Endothelial cell of umbilical vein (primary cell): ENCODE measurements around the gene GRK1.

Source experiments
- EZH2 ChIP-seq: IDR thresholded peaks from 2 replicates; pipeline ENCODE4 v1.6.1; 2012; ENCODE audit warnings: borderline replicate concordance, low read depth, mild to moderate bottlenecking, moderate library complexity, low read length, inconsistent platforms; ENCODE audit not compliant: severe bottlenecking
- FOS ChIP-seq: IDR thresholded peaks from 2 replicates; pipeline ENCODE4 v1.6.1; 2011; ENCODE audit warnings: mild to moderate bottlenecking, low read length, moderate library complexity, borderline replicate concordance; ENCODE audit not compliant: insufficient read depth
- GATA2 ChIP-seq: IDR thresholded peaks from 2 replicates; pipeline ENCODE4 v1.7.0; 2011; ENCODE audit warnings: low read depth, mild to moderate bottlenecking, moderate library complexity, mixed read lengths, low read length; ENCODE audit not compliant: insufficient read length, insufficient read depth
- POLR2A ChIP-seq: IDR thresholded peaks from 2 replicates; pipeline ENCODE4 v1.6.1; 2012; ENCODE audit warnings: low read depth, mild to moderate bottlenecking, control low read depth, low read length
- POLR2AphosphoS5 ChIP-seq: IDR thresholded peaks from 2 replicates; pipeline ENCODE4 v1.6.1; 2012; ENCODE audit warnings: low read depth, mild to moderate bottlenecking, control low read depth, low read length, moderate library complexity; ENCODE audit not compliant: insufficient read depth
- TF ChIP-seq, protein P1 (sequence below), 2 donors: IDR thresholded peaks; 1 replicate in 1 of 2; 2 replicates in 1 of 2; pipeline ENCODE4 v1.5.1; 2011; ENCODE audit warnings: low read length in 2 of 2, mild to moderate bottlenecking in 2 of 2, moderate library complexity in 2 of 2, control low read depth in 1 of 2, inconsistent platforms in 1 of 2, low read depth in 1 of 2; ENCODE audit not compliant: insufficient read depth in 1 of 2; ENCODE audit errors: extremely low read depth in 1 of 2

DNA sequence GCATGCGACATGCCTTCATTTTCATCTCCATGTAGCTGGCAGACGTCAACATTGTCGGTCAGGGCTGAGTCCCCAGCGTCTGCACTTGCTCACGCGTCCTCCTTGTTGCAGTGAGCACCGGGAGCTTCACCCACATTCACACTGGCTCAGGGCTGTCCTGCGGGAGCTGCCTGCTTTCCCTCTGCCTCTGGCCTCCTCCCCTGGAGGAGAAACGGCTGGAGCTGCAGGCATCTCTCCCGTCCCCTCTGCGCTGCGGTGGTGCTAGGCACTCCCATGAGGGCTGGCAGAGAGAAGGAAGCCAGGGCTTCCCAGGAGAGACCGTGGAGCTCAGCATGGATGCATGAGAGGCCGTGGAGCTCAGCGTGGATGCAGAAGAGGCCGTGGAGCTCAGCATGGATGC, 73.6 kb downstream of the GRK1 start:
- TF ChIP-seq, protein P1, sequence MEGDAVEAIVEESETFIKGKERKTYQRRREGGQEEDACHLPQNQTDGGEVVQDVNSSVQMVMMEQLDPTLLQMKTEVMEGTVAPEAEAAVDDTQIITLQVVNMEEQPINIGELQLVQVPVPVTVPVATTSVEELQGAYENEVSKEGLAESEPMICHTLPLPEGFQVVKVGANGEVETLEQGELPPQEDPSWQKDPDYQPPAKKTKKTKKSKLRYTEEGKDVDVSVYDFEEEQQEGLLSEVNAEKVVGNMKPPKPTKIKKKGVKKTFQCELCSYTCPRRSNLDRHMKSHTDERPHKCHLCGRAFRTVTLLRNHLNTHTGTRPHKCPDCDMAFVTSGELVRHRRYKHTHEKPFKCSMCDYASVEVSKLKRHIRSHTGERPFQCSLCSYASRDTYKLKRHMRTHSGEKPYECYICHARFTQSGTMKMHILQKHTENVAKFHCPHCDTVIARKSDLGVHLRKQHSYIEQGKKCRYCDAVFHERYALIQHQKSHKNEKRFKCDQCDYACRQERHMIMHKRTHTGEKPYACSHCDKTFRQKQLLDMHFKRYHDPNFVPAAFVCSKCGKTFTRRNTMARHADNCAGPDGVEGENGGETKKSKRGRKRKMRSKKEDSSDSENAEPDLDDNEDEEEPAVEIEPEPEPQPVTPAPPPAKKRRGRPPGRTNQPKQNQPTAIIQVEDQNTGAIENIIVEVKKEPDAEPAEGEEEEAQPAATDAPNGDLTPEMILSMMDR (IDR thresholded peaks at IDR 0.05; ENCODE audit: extremely low read depth in 1 of 2, insufficient read depth in 1 of 2, low read depth in 1 of 2, low read length in 2 of 2) = no peak
- no peak for TF ChIP-seq FOS
- TF ChIP-seq POLR2AphosphoS5 = no peak
- no peak for TF ChIP-seq POLR2A
- no peak for TF ChIP-seq EZH2
- no peak for TF ChIP-seq GATA2
